Subcutaneous abdominal adipose tissue (tissue), 5 donors: ENCODE results near the gene LINC00237.
A peak's percentile ranks its signal among the peaks of the same experiment; 100 is the strongest.

Experiments used
- H3K27ac ChIP-seq: one replicate; pipeline ENCODE4 v1.7.0; 2013; ENCODE audit warnings: low read depth, mild to moderate bottlenecking, inconsistent platforms, low read length, moderate library complexity
- H3K27me3 ChIP-seq, 5 donors: one replicate each; pipeline ENCODE4 v1.7.0; 2013; ENCODE audit warnings: low read length in 5 of 5, inconsistent platforms in 1 of 5; ENCODE audit not compliant: control insufficient read depth in 5 of 5, insufficient read depth in 4 of 5
- H3K36me3 ChIP-seq, 5 donors: one replicate each; pipeline ENCODE4 v1.7.0; 2013; ENCODE audit warnings: low read length in 5 of 5; ENCODE audit not compliant: control insufficient read depth in 5 of 5, insufficient read depth in 5 of 5
- H3K4me1 ChIP-seq, 5 donors: one replicate each; pipeline ENCODE4 v1.7.0; 2013; ENCODE audit warnings: low read length in 5 of 5, mild to moderate bottlenecking in 3 of 5, moderate library complexity in 1 of 5; ENCODE audit not compliant: control insufficient read depth in 5 of 5, insufficient read depth in 5 of 5
- H3K4me3 ChIP-seq, 5 donors: one replicate each; pipeline ENCODE4 v1.7.0; 2013; ENCODE audit warnings: low read length in 5 of 5, low read depth in 1 of 5
- H3K9ac ChIP-seq, 5 donors: one replicate each; pipeline ENCODE4 v1.7.0; 2013; ENCODE audit warnings: low read length in 5 of 5, mild to moderate bottlenecking in 4 of 5, moderate library complexity in 3 of 5
- H3K9me3 ChIP-seq, 5 donors: one replicate each; pipeline ENCODE4 v1.7.0; 2013; ENCODE audit warnings: low read length in 5 of 5; ENCODE audit not compliant: control insufficient read depth in 5 of 5
- donor health status: healthy.
- donor health status: healthy.
- donor health status: healthy.
- donor health status: healthy.
- donor health status: healthy.

The LINC00237 gene

GRCh38 chr20:21100578-21101452, 5.3 kb downstream of the LINC00237 start:
- peaks cover 0 to 2% (median 0%) of the 10 kb centered on the region in 5 donors for H3K9me3 ChIP-seq
- peaks cover 7 to 49% (median 41%) of the 10 kb centered on the region in 5 donors for H3K4me1 ChIP-seq
- H3K27me3 ChIP-seq: peaks cover 9 to 58% (median 51%) of the 10 kb centered on the region in 5 donors
- H3K36me3 ChIP-seq: no peaks in the 10 kb centered on the region
- peak overlapping the region; percentile 56 to 74 (median 69) for H3K4me3 ChIP-seq
- H3K9ac ChIP-seq: peak overlapping the region in 4 of 5 donors; percentile 35 to 64 (median 55)
- no peak overlapping the region for H3K27ac ChIP-seq

DNA sequence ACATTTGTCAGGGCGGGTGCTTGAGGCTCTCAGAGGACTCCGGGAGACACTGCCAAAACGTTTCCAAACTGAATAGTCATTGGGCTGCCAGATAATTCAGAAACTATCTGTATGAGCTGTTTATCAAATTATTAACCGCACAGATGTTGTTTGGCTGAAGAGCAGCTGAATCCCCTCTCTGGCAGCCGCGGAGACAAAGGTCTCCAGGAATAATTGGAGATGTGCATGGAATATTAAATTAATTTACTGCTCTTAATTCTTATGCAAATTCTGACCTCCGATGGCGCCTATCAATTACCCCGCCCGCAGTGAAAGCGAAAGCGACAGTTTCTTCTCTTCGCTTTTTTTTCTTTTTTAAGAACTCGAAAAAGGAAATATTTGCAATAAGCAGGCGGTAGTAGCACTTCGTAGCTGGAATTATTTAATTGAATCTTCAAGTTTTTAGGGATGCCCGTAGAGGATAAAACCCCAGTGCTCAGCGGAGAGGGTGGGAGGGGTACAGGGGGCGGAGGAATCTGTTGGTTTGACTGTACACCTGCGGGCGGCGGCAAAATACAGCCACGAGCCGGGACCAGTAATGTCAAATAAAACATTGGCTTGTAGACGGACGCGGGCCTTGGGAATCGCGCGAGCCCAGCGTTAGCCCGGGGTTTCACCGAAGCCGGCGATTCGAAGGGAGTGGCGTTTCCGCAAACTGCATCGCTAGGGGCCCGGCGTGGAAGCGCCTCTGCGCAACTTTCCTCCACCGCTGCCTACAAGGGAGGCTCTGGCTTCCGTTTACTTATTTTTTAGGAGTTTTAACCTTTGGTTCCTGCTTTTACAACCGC, 6.2 kb downstream of the LINC00237 start:
- H3K36me3 ChIP-seq: no peaks in the 10 kb centered on the region
- H3K9me3 ChIP-seq: peaks cover 0 to 2% (median 0%) of the 10 kb centered on the region in 5 donors
- peak overlapping the region in 3 of 5 donors; percentile 51 to 58 (median 52) for H3K9ac ChIP-seq
- no peak overlapping the region for H3K27ac ChIP-seq
- peaks cover 7 to 43% (median 38%) of the 10 kb centered on the region in 5 donors for H3K4me1 ChIP-seq
- H3K4me3 ChIP-seq: peak overlapping the region; percentile 56 to 74 (median 69)
- peaks cover 8 to 51% (median 46%) of the 10 kb centered on the region in 5 donors for H3K27me3 ChIP-seq

GRCh38 chr20:21096321-21097043, 9.7 kb downstream of the LINC00237 start:
- Histone ChIP-seq H3K4me1 (peaks cover 2 to 21% (median 18%) of the 10 kb centered on the region in 5 donors), H3K4me3 (no peak overlapping the region), H3K9ac (no peak overlapping the region), H3K9me3 (no peaks in the 10 kb centered on the region), H3K36me3 (no peaks in the 10 kb centered on the region), H3K27me3 (peaks cover 0 to 37% (median 27%) of the 10 kb centered on the region in 5 donors), H3K27ac (no peak overlapping the region)

DNA sequence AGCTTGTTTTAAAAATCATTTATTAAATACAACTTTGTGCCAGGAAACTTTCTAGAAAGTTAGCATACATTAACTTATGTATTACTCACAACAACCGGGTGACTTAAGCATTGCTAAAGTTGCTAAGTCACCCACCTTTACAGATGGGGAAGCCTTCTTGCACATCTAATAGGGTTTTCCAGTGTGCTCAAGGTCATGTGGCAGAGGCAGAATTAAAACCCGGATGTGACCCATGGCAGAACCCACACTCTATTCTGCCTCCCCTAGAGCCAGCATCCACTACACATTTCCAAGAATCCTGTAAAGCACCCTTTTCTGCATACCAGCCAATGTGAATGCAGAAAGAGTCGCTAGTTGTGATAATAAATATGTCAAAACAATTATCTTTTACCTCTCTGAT, 13.4 kb downstream of the LINC00237 start:
- H3K27me3 ChIP-seq: peaks cover 9 to 41% (median 19%) of the 10 kb centered on the region in 5 donors
- H3K9me3 ChIP-seq: no peaks in the 10 kb centered on the region
- no peak overlapping the region for H3K4me3 ChIP-seq
- no peaks in the 10 kb centered on the region for H3K36me3 ChIP-seq
- no peak overlapping the region for H3K27ac ChIP-seq
- no peak overlapping the region for H3K9ac ChIP-seq
- no peaks in the 10 kb centered on the region for H3K4me1 ChIP-seq

DNA sequence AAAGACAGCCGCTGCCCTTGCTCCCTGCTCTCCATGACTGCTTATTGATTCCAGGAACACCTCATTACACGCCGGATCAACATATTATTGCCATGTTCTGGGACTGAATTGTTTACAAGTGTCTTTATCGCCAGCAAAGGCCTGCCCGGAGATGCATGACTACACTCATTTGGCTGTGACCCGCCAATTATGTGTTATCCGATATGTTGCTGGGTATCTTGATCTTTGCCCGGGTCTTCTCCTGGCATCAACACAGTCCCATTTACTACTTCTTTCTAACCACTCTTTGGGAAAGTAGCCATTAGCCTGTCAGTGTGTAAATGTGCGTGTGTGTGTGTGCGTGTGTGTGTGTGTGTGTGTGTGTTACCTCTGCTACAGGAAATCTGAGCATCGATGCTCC, 15.4 kb downstream of the LINC00237 start:
- H3K9ac ChIP-seq: no peak overlapping the region
- H3K4me3 ChIP-seq: no peak overlapping the region

DNA sequence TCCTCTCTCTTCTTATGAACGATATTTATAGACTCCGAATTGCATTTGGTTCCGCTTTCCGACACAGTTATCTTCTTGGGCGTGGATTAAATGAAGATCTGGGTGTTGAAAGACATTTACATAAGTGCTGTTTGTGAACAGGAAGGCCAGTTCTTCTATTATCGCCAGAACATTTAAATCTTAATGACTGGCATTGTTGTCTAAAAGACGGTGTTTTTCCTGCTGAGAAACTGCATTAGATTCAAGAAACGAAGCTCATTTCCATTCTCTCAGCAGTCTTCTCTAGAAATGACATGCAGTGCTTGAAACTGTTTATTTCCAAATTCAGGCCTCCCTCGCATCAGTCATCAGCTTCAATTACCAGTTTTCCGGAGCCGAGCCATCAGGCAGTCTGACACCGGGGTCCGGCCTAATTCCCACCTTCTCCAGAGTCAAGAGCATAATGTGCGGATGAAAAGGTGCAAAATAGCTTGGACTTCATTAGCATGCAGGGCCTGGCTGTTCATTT, 16.0 kb downstream of the LINC00237 start:
- Histone ChIP-seq H3K27me3 (peaks cover 9 to 31% (median 18%) of the 10 kb centered on the region in 5 donors), H3K9me3 (no peaks in the 10 kb centered on the region), H3K4me3 (no peak overlapping the region), H3K4me1 (no peaks in the 10 kb centered on the region), H3K9ac (no peak overlapping the region), H3K36me3 (no peaks in the 10 kb centered on the region), H3K27ac (no peak overlapping the region)

More for the DNA sequence above, 15.4 kb downstream of the LINC00237 start:
- H3K27me3 ChIP-seq: peaks cover 9 to 31% (median 18%) of the 10 kb centered on the region in 5 donors
- no peak overlapping the region for H3K27ac ChIP-seq
- H3K9me3 ChIP-seq: no peaks in the 10 kb centered on the region
- H3K36me3 ChIP-seq: no peaks in the 10 kb centered on the region
- H3K4me1 ChIP-seq: no peaks in the 10 kb centered on the region

- Histone ChIP-seq H3K4me3 (no peak overlapping the region), H3K27me3 (peaks cover 9 to 29% (median 18%) of the 10 kb centered on the region in 5 donors), H3K9ac (no peak overlapping the region), H3K9me3 (no peaks in the 10 kb centered on the region), H3K27ac (no peak overlapping the region), H3K36me3 (no peaks in the 10 kb centered on the region), H3K4me1 (no peaks in the 10 kb centered on the region)
These were observed 16.8 kb downstream of the LINC00237 start for GRCh38 chr20:21089391-21089790.

GRCh38 chr20:21087862-21088540, 18.2 kb downstream of the LINC00237 start:
- Histone ChIP-seq H3K27ac (no peak overlapping the region), H3K27me3 (peaks cover 11 to 23% (median 16%) of the 10 kb centered on the region in 5 donors), H3K4me1 (no peaks in the 10 kb centered on the region), H3K4me3 (no peak overlapping the region), H3K9ac (no peak overlapping the region), H3K9me3 (no peaks in the 10 kb centered on the region), H3K36me3 (no peaks in the 10 kb centered on the region)

DNA sequence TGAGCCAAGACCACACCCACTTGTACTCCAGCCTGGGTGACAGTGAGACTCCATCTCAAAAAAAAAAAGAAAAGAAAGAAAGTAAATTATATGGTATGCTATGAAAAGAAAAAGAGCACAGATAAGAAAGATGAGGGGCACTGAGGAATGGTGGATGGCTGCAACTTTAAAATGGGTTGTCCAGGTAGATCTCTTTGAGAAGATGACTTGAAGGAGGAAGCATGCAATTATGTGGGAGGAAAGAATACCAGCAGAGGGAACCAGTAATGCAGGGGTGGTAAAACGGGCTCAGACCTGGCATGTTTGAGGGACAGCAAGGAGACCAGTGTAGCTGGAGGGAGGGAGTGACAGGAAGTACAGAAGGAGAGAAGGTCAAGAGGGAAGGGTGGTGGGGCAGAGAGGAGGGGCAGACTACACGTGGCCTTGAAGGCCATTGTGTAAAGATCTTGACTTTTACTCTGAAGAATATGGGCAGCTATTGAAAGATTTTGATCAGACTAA, 22.3 kb downstream of the LINC00237 start:
- Histone ChIP-seq H3K4me1 (no peaks in the 10 kb centered on the region), H3K27me3 (peaks cover 0 to 14% (median 3%) of the 10 kb centered on the region in 5 donors)

More for the DNA sequence above, 22.3 kb downstream of the LINC00237 start:
- Histone ChIP-seq H3K9me3 (no peaks in the 10 kb centered on the region), H3K36me3 (no peaks in the 10 kb centered on the region), H3K4me3 (no peak overlapping the region), H3K9ac (no peak overlapping the region), H3K27ac (no peak overlapping the region)
